ENCODE results near the gene ZBED4.

- TF ChIP-seq CTCF (IDR thresholded peaks at IDR 0.05) (no peak), POLR2A (IDR thresholded peaks at IDR 0.05) (no peak)
Measured at GRCh38 chr22:49861642-49862495, 8.2 kb downstream of the ZBED4 start.
